Caco-2 (cell line): ENCODE data around the gene TRANK1. TPM values are rescaled to one million over a fixed set of nuclear protein-coding genes. Genes with fewer than 3 reads are reported as not detected.

Source experiments
- BruUV-seq: library from RNA; stranded (reverse); fragments of 400-500 nt; replicated peaks from 2 replicates; lab custom pipeline; 2021; lab: Mats Ljungman, UMichigan
- CTCF ChIA-PET: fragments of 300-600 bp; sonication (Branson Sonifier 250); formaldehyde crosslinking; loops from one replicate; lab custom pipeline; 2022; ENCODE audit warnings: antibody characterized with exemption; lab: Charles Lee
- POLR2A ChIA-PET: fragments of 300-600 bp; sonication (Branson Sonifier 250); formaldehyde crosslinking; loops from one replicate; lab custom pipeline; 2022; ENCODE audit warnings: antibody characterized with exemption; lab: Charles Lee
- DNase-seq, 2 experiments: peaks; one replicate each; pipeline versions ENCODE4 v3.0.0 to v3.0.0-alpha.2; 2020 to 2022
- H3K27me3 ChIP-seq: replicated peaks from 2 replicates; pipeline ENCODE4 v1.6.0; 2011; ENCODE audit warnings: low read length; ENCODE audit not compliant: control insufficient read depth, insufficient read depth
- H3K36me3 ChIP-seq: 2 replicates; pipeline ENCODE4 v1.5.1; 2011; ENCODE audit warnings: low read length; ENCODE audit not compliant: control insufficient read depth, insufficient read depth
- H3K4me1 ChIP-seq: fragments of 250-450 bp; sonication (Bioruptor Pico); 2 replicates; pipeline ENCODE4 v1.5.1; 2020; ENCODE audit warnings: mild to moderate bottlenecking
- H3K4me3 ChIP-seq: 2 replicates; pipeline ENCODE4 v1.5.1; 2011; ENCODE audit warnings: low read depth, mild to moderate bottlenecking, control low read depth, low read length
- H3K9me3 ChIP-seq: fragments of 250-450 bp; sonication (Bioruptor Pico); 2 replicates; pipeline ENCODE4 v1.5.1; 2020; ENCODE audit warnings: mild to moderate bottlenecking, moderate library complexity
- H3K27ac Mint-ChIP-seq: one replicate; pipeline ENCODE4 v1.8.0; 2022; ENCODE audit warnings: mixed read lengths; ENCODE audit not compliant: unreplicated experiment
- H3K27me3 Mint-ChIP-seq: one replicate; pipeline ENCODE4 v1.8.0; 2022; ENCODE audit warnings: mixed read lengths; ENCODE audit not compliant: insufficient read depth, unreplicated experiment
- H3K36me3 Mint-ChIP-seq: one replicate; pipeline ENCODE4 v1.8.0; 2022; ENCODE audit warnings: mild to moderate bottlenecking, mixed read lengths; ENCODE audit not compliant: insufficient read depth, unreplicated experiment
- H3K4me1 Mint-ChIP-seq: one replicate; pipeline ENCODE4 v1.8.0; 2022; ENCODE audit warnings: low read depth, mixed read lengths; ENCODE audit not compliant: unreplicated experiment
- H3K4me3 Mint-ChIP-seq: one replicate; pipeline ENCODE4 v1.8.0; 2022; ENCODE audit warnings: mild to moderate bottlenecking, moderate library complexity, mixed read lengths; ENCODE audit not compliant: unreplicated experiment
- H3K9me3 Mint-ChIP-seq: one replicate; pipeline ENCODE4 v1.8.0; 2022; ENCODE audit warnings: mixed read lengths; ENCODE audit not compliant: unreplicated experiment
- intact Hi-C: fragments of 100-400 bp; cut with micrococcal nuclease; formaldehyde crosslinking; loops from one replicate; pipeline ENCODE4 v1.10.0; 2022; ENCODE audit not compliant: unreplicated experiment
- total RNA-seq: library from RNA; stranded (reverse); gene quantifications from 2 replicates; pipeline ENCODE4 v1.2.3, GENCODE V29; 2022
- TF ChIP-seq, protein P1 (sequence below), 2 experiments: fragments of 200-600 bp in 1 of 2; IDR thresholded peaks; 1 replicate in 1 of 2; 2 replicates in 1 of 2; pipeline versions ENCODE4 v1.5.1 to v1.8.0; 2011 to 2022; ENCODE audit warnings: antibody characterized with exemption in 1 of 2, control low read depth in 1 of 2, inconsistent platforms in 1 of 2, low read depth in 1 of 2, low read length in 1 of 2, mild to moderate bottlenecking in 1 of 2, moderate library complexity in 1 of 2; ENCODE audit not compliant: insufficient read depth in 1 of 2, severe bottlenecking in 1 of 2, unreplicated experiment in 1 of 2

Gene TRANK1
- total RNA-seq, 1 experiment from 2014 or later = 4.3 TPM

- Mint-ChIP-seq H3K27ac (no peak overlapping the region), H3K36me3 (no peaks in the 10 kb centered on the region), H3K4me1 (no peaks in the 10 kb centered on the region), H3K4me3 (no peak overlapping the region), H3K27me3 (peaks cover 3% of the 10 kb centered on the region), H3K9me3 (no peaks in the 10 kb centered on the region)
- Histone ChIP-seq H3K4me1 (no peaks in the 10 kb centered on the region), H3K4me3 (no peak overlapping the region), H3K27me3 (no peaks in the 10 kb centered on the region), H3K36me3 (no peaks in the 10 kb centered on the region), H3K9me3 (no peaks in the 10 kb centered on the region)
- TF ChIP-seq, protein P1, sequence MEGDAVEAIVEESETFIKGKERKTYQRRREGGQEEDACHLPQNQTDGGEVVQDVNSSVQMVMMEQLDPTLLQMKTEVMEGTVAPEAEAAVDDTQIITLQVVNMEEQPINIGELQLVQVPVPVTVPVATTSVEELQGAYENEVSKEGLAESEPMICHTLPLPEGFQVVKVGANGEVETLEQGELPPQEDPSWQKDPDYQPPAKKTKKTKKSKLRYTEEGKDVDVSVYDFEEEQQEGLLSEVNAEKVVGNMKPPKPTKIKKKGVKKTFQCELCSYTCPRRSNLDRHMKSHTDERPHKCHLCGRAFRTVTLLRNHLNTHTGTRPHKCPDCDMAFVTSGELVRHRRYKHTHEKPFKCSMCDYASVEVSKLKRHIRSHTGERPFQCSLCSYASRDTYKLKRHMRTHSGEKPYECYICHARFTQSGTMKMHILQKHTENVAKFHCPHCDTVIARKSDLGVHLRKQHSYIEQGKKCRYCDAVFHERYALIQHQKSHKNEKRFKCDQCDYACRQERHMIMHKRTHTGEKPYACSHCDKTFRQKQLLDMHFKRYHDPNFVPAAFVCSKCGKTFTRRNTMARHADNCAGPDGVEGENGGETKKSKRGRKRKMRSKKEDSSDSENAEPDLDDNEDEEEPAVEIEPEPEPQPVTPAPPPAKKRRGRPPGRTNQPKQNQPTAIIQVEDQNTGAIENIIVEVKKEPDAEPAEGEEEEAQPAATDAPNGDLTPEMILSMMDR (IDR thresholded peaks at IDR 0.05; ENCODE audit: insufficient read depth in 1 of 2, low read depth in 1 of 2, low read length in 1 of 2, severe bottlenecking in 1 of 2, unreplicated experiment in 1 of 2) = no peak
- ChIA-PET CTCF (interaction anchor here (1.1 kb wide), 1 partner anchor 75 kb away, joined by 3 read pairs; no protein-coding TSS in a partner anchor), POLR2A (no interaction called here)
- DNase-seq = no peak
- intact Hi-C loops = loop anchor here (2.0 kb wide), 1 partner anchor 31 kb away; no protein-coding TSS in a partner anchor
- BruUV-seq = no TSS peak
Measured at GRCh38 chr3:36867810-36868209, 77.0 kb downstream of the TRANK1 start.

DNA sequence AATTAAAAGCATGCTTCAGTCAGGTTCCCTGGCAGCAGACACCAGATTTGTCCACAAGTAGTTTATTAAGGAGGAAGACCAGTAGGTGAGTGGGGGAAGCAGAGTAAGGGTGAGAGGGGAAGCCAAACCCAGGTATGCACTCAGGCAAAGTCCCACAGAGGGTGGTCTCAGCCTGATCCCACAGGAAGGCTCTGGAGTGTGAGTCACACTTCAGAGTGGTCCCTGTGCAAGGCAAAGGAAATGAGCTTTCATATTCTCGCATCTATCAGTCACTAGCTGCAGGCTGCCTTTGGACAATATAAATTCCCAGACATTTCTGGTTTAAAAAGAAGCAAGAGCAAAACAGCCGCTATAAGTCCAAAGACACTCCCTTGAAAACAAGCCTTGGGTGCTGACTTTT lies 78.5 kb downstream of the TRANK1 start:
- H3K4me1 ChIP-seq = no peaks in the 10 kb centered on the region
- no peaks in the 10 kb centered on the region for H3K4me1 Mint-ChIP-seq
- no peak overlapping the region for H3K4me3 ChIP-seq
- no peak overlapping the region for H3K4me3 Mint-ChIP-seq
- no peaks in the 10 kb centered on the region for H3K36me3 Mint-ChIP-seq
- POLR2A ChIA-PET = no interaction called here
- TF ChIP-seq, protein P1 (IDR thresholded peaks at IDR 0.05; ENCODE audit: insufficient read depth in 1 of 2, low read depth in 1 of 2, low read length in 1 of 2, severe bottlenecking in 1 of 2, unreplicated experiment in 1 of 2) = no peak
- intact Hi-C loops = no loop called here
- no peaks in the 10 kb centered on the region for H3K27me3 ChIP-seq
- no peaks in the 10 kb centered on the region for H3K9me3 Mint-ChIP-seq
- no TSS peak for BruUV-seq
- no peaks in the 10 kb centered on the region for H3K9me3 ChIP-seq
- CTCF ChIA-PET = no interaction called here
- peaks cover 3% of the 10 kb centered on the region for H3K27me3 Mint-ChIP-seq
- H3K36me3 ChIP-seq = no peaks in the 10 kb centered on the region
- DNase-seq = no peak
- no peak overlapping the region for H3K27ac Mint-ChIP-seq

DNA sequence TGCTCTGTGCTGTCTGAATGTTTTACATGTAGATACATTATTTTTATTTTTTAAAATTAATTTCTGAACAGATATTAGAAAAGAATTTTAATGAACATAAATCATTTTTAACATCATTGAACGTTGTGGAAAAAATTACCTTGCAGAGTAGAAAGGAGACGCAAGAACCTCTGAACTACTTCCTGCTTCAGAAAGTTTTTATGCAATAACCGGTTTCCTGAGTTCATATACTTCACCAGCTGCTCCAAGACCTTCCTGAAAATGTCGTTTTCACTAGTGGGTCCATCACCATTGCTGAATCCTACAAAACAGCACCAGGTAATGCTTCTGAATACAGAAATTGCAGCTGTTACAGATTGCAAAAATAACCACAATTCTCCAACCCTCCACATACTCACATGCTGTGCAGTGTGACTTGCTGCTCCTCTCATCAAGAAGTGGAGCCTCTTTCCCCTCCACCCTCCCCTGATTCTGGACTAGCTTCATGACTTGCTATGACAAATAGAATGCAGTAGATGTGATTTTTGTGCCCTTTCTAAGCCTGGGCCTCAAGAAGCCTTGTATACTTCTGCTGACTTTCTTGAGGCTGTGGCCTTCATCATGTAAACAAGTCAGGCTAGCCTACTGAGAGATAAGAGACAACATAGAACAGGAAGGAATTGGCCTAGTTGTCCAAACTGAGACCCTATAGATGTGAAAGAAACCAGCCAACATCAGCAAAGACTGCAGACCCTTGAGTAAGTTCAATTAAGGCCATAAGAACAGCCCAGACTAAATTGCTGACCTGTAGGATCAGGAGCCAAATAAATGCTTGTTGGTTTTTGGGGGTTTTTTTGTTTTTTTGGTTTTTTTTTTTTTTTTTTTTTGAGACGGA lies 80.4 kb downstream of the TRANK1 start:
- TF ChIP-seq, protein P1 (IDR thresholded peaks at IDR 0.05; ENCODE audit: insufficient read depth in 1 of 2, low read depth in 1 of 2, low read length in 1 of 2, severe bottlenecking in 1 of 2, unreplicated experiment in 1 of 2) = no peak
- intact Hi-C loops = no loop called here
- Mint-ChIP-seq H3K36me3 (no peaks in the 10 kb centered on the region), H3K9me3 (no peaks in the 10 kb centered on the region), H3K27ac (no peak overlapping the region), H3K4me1 (no peaks in the 10 kb centered on the region), H3K4me3 (no peak overlapping the region), H3K27me3 (peaks cover 3% of the 10 kb centered on the region)
- Histone ChIP-seq H3K9me3 (no peaks in the 10 kb centered on the region), H3K36me3 (no peaks in the 10 kb centered on the region), H3K4me3 (no peak overlapping the region), H3K27me3 (no peaks in the 10 kb centered on the region), H3K4me1 (0 out of 2 replicates have a peak, but pooled peaks cover 5% of the 10 kb centered on the region)
- BruUV-seq = no TSS peak
- no peak for DNase-seq
- ChIA-PET POLR2A (no interaction called here), CTCF (no interaction called here)
